A549 (cell line): ENCODE measurements around the gene MAPT.

Experiments used
- EP300 ChIP-seq, 2 experiments: fragments of >200 bp; sonication (Bioruptor Twin); formaldehyde crosslinking; IDR thresholded peaks; 2 replicates in 1 of 2; 3 replicates in 1 of 2; pipeline ENCODE4 v1.6.1; 2016 to 2017
- FOSB ChIP-seq: fragments of 250-450 bp; sonication (Bioruptor Pico); IDR thresholded peaks from 2 replicates; pipeline ENCODE4 v1.5.0; 2020; ENCODE audit warnings: mild to moderate bottlenecking, moderate library complexity
- POLR2A ChIP-seq: IDR thresholded peaks from 2 replicates; pipeline ENCODE4 v1.6.1; 2012; ENCODE audit warnings: mild to moderate bottlenecking, low read length
- TF ChIP-seq, protein P1 (sequence below): fragments of 200-600 bp; sonication (generic); IDR thresholded peaks from 2 replicates; pipeline ENCODE4 v1.6.1; 2016; ENCODE audit warnings: antibody characterized with exemption, mild to moderate bottlenecking, moderate library complexity
- TF ChIP-seq, protein P2 (sequence below): IDR thresholded peaks from 2 replicates; pipeline ENCODE4 v1.6.1; 2012
- TF ChIP-seq, protein P3 (sequence below): fragments of >200 bp; sonication (Bioruptor Twin); formaldehyde crosslinking; IDR thresholded peaks from 3 replicates; pipeline ENCODE4 v1.5.1; 2016

DNA sequence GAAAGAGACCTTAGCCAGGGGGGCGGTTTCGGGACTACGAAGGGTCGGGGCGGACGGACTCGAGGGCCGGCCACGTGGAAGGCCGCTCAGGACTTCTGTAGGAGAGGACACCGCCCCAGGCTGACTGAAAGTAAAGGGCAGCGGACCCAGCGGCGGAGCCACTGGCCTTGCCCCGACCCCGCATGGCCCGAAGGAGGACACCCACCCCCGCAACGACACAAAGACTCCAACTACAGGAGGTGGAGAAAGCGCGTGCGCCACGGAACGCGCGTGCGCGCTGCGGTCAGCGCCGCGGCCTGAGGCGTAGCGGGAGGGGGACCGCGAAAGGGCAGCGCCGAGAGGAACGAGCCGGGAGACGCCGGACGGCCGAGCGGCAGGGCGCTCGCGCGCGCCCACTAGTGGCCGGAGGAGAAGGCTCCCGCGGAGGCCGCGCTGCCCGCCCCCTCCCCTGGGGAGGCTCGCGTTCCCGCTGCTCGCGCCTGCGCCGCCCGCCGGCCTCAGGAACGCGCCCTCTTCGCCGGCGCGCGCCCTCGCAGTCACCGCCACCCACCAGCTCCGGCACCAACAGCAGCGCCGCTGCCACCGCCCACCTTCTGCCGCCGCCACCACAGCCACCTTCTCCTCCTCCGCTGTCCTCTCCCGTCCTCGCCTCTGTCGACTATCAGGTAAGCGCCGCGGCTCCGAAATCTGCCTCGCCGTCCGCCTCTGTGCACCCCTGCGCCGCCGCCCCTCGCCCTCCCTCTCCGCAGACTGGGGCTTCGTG, at the start of gene MAPT:
- TF ChIP-seq, protein P1, sequence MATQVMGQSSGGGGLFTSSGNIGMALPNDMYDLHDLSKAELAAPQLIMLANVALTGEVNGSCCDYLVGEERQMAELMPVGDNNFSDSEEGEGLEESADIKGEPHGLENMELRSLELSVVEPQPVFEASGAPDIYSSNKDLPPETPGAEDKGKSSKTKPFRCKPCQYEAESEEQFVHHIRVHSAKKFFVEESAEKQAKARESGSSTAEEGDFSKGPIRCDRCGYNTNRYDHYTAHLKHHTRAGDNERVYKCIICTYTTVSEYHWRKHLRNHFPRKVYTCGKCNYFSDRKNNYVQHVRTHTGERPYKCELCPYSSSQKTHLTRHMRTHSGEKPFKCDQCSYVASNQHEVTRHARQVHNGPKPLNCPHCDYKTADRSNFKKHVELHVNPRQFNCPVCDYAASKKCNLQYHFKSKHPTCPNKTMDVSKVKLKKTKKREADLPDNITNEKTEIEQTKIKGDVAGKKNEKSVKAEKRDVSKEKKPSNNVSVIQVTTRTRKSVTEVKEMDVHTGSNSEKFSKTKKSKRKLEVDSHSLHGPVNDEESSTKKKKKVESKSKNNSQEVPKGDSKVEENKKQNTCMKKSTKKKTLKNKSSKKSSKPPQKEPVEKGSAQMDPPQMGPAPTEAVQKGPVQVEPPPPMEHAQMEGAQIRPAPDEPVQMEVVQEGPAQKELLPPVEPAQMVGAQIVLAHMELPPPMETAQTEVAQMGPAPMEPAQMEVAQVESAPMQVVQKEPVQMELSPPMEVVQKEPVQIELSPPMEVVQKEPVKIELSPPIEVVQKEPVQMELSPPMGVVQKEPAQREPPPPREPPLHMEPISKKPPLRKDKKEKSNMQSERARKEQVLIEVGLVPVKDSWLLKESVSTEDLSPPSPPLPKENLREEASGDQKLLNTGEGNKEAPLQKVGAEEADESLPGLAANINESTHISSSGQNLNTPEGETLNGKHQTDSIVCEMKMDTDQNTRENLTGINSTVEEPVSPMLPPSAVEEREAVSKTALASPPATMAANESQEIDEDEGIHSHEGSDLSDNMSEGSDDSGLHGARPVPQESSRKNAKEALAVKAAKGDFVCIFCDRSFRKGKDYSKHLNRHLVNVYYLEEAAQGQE: no peak
- TF ChIP-seq POLR2A: peak; percentile 92
- TF ChIP-seq FOSB (CRISPR knock-in tag): no peak
- no peak for TF ChIP-seq EP300 (IDR thresholded peaks at IDR 0.05)
- TF ChIP-seq, protein P2, sequence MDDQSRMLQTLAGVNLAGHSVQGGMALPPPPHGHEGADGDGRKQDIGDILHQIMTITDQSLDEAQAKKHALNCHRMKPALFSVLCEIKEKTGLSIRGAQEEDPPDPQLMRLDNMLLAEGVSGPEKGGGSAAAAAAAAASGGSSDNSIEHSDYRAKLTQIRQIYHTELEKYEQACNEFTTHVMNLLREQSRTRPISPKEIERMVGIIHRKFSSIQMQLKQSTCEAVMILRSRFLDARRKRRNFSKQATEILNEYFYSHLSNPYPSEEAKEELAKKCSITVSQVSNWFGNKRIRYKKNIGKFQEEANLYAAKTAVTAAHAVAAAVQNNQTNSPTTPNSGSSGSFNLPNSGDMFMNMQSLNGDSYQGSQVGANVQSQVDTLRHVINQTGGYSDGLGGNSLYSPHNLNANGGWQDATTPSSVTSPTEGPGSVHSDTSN: no peak
- TF ChIP-seq, protein P3, sequence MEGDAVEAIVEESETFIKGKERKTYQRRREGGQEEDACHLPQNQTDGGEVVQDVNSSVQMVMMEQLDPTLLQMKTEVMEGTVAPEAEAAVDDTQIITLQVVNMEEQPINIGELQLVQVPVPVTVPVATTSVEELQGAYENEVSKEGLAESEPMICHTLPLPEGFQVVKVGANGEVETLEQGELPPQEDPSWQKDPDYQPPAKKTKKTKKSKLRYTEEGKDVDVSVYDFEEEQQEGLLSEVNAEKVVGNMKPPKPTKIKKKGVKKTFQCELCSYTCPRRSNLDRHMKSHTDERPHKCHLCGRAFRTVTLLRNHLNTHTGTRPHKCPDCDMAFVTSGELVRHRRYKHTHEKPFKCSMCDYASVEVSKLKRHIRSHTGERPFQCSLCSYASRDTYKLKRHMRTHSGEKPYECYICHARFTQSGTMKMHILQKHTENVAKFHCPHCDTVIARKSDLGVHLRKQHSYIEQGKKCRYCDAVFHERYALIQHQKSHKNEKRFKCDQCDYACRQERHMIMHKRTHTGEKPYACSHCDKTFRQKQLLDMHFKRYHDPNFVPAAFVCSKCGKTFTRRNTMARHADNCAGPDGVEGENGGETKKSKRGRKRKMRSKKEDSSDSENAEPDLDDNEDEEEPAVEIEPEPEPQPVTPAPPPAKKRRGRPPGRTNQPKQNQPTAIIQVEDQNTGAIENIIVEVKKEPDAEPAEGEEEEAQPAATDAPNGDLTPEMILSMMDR: peak; percentile 99
